Raji (cell line): ENCODE data around the gene PCDH9.

Experiments
- POLR2A ChIP-seq: IDR thresholded peaks from 2 replicates; pipeline ENCODE4 v1.6.1; 2011; ENCODE audit warnings: low read depth, low read length, control low read depth; ENCODE audit not compliant: insufficient read depth

PCDH9 gene

DNA sequence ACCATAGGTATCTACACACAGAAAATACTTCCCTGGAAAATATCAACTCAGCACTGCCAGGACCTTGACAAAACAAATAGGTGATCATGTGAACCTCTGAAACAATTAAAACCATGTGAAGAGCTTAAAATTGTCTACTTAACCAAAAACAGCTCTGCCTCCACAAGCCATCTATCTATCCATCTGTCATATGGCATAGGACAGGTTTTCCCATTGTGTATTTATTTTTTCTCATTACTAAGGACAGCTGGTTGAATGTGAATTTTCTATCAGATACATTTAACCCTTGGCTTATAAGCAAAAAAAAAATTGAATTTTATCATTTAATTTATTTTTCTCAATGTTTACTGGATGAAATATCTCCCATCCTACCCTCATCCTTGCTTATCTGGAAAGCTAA is 279.5 kb downstream of the PCDH9 start:
- no peak for TF ChIP-seq POLR2A

DNA sequence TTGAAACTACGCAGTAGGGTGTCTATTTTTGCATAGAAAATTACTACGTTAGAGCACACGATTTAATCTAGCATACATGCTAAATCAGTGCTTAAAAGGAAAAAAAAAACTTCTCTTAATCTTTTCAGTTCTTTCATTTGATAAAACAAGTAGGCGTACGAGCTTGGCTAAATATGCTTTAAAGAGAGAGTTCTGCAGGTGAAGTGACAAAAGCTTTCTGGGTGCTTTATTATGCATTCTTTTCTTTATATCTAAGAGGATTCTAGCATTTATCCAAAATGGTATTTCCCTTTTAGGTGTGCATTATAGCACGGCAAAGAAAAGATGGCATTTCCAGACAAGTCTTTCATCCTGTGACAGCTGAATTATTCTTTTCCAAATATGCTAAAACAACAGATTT is 281.2 kb downstream of the PCDH9 start:
- TF ChIP-seq POLR2A = no peak

DNA sequence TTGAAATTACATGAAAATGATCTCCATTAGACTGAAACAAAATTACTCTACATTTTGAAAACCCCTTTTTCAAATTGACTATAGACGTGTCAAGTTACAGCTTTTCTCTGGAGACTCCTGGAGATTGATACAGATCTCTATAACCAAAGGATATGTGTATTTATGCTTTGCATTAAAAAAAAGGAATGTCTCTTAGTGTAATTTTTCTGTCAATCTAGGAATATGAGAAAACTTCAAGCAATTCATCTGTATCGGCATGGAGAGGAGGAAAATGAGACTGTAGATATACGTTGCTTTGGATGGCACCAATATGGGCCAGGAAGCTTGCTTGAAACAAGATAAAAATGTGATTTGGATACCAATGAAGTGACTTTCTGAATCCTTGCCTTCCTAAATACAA is 286.6 kb downstream of the PCDH9 start:
- TF ChIP-seq POLR2A = no peak

DNA sequence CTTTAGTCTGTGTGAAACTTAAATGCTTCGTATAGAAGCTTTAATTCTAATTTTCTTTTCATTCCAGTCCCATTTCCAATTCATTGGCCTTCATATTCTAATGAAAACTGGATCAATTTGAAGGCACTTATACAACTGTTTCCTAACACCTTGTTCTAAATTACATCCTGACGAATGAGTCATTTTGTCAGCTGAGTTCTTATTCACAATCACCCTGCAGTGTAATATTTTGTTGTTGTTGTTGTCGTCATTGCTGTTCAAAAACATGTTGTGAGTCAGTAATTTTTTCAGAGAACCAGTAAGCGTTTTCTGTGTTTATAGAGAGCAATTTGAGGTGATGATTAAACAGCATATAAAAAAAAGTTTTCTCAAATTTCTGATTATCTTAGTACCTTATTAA is 290.0 kb downstream of the PCDH9 start:
- no peak for TF ChIP-seq POLR2A

DNA sequence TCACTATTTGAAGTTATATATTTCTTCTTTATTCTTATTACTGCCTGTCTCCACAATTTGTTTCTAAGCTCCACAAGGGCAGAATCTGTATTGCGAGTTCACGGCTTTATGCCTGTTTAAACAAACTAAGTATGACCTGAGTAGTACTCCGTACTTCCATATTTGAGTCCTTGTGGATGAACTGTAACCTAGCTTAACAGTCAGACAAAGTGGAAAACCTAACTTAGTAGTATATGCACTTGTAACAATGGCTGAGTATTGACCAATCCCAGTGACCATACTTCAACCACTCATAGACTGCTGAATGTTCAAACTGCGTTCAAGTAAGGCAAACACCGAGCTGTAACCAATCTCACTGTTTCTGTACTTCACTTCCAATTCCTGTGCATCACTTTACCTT is 292.7 kb downstream of the PCDH9 start:
- no peak for TF ChIP-seq POLR2A

DNA sequence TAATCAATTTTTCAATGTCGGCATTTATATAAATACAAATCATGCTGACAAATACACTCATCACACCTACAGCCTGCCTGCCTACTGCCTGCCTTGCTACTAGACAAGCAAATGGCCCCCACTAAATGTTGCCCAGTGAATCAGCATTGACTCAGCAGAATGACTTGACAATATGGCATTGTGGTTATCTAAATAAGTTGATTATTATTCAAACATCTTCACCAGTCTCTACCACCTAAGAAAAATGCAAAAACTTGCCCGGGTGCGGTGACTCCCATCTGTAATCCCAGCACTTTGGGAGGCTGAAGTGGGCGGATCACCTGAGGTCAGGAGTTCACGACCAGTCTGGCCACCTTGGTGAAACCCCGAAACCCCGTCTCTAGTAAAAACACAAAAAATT is 296.1 kb downstream of the PCDH9 start:
- no peak for TF ChIP-seq POLR2A

DNA sequence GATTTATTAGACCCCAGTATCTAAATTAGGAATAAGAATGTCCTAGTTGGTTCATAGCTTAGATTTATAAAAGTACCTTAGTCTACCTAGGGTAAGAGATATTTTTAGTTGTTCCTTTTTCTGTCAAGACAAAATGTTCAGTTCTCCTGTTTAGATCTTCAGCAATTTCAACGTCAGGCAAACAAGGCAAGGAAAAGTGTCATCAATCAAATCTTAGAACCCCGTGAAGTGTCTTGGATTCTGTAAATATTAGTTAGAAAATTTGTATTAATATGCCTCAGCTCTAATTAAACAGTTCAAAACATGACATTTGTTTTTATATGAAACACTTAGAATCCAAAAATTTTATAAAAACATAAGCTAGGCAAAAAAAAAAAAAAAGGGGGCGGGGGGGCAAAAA is 296.6 kb downstream of the PCDH9 start:
- TF ChIP-seq POLR2A = no peak

DNA sequence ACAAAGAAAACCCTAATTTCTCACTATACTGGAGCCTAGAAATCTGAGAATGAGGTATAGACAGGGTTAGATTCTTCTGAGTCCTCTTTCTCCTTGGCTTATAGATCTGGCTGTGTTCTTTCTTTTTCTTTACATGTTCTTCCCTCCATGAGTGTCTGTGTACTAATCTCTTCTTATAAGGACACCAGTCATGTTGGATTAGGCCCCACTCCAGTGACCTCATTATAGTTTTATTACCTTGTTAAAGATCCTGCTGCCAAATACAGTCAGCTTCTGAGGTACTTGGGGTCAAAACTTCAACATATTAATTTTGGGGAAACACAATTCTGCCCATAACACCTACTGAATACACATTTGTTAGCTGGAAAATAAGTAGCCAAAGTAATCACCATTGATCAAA is 302.6 kb downstream of the PCDH9 start:
- no peak for TF ChIP-seq POLR2A

DNA sequence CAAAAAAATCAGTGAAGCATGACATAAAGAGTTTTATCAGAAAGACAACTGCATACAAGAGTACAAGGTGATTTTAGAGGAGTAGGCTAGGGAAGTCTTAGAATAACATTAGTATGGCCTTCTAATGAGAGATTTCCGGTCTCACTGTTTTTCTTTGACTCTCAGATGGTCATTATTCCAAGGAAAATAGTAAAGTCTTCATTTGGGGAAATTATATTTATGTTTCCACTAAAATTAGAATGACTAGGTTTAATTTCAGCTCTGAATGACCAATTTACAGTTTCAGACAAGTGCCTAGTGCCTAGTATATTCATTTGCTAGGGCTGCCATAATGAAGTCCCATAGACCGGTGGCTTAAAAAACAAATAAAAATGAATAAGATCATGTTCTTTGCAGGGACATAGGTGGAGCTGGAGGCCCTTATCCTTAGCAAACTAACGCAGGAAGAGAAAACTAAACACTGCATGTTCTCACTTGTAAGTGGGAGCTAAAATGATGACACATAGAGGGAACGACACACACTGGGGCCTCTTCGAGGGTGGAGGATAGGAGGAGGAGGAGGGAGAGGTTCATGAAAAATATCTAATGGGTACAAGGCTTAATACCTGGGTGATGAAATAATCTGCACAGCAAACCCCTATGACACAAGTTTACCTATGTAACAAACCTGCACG is 303.1 kb downstream of the PCDH9 start:
- no peak for TF ChIP-seq POLR2A

DNA sequence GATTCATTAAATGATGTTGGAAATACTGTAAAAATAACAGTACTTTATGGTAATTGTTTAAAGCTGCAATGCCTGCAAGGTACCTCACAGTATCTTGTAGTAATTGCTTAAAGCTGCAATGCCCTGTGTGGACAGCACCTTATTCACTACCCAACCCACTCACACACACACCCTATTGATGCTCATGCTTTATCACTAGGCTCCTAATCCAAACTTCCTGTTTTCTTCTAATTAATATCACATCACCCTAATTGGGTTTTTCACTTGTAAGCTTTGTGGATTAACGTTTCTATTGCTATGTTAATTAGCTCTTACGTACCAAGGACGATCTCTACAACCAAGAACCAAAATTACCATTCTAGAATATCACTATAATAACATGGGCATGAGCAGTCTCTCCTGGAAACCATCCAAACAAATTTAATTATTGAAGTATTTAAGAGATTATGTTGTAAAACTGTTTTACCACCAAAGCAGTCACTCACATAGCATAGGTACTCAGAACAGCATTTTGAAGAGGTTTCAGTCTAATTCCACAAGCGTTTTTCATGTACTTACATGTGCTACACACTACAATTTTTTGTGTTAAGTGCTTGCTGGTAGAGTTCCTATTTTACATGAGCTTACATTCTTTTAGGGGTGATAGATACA is 303.8 kb downstream of the PCDH9 start:
- TF ChIP-seq POLR2A = no peak

DNA sequence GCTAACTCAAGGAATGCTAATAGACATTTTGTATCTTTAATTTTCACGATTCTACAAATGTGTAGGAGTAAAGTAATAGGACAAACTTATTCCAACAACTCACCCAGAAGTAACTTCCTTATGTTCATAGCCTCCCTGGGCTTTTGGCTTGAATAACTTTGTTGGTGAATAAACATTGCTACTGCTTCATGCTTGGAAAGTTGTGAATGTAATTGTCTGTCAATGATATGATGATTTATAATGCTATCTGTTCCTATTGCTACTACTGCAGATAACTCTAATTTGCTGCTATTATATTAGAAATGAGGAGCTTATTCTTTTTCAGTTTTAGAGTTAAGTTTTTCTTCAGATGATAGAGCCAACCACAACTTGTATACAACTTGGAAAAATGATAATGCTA is 307.7 kb downstream of the PCDH9 start:
- no peak for TF ChIP-seq POLR2A

DNA sequence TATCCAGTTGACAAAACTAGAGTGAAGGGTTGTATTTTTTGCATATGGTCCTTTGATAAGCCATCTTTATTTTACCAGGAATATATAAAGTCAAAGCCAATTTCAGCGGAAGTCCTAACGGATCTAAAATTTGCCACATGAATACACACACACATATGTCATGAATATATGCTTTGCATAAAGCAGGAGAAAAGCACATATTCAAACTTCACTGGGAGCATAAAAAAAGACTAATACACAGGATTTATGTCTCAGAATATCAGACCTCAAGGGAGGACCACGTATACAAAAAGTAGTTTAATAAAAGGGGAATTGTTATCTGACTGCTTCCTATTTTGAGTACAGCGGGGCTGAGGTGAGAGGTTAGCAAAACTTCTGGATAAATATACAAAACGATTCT is 308.7 kb downstream of the PCDH9 start:
- TF ChIP-seq POLR2A = no peak

DNA sequence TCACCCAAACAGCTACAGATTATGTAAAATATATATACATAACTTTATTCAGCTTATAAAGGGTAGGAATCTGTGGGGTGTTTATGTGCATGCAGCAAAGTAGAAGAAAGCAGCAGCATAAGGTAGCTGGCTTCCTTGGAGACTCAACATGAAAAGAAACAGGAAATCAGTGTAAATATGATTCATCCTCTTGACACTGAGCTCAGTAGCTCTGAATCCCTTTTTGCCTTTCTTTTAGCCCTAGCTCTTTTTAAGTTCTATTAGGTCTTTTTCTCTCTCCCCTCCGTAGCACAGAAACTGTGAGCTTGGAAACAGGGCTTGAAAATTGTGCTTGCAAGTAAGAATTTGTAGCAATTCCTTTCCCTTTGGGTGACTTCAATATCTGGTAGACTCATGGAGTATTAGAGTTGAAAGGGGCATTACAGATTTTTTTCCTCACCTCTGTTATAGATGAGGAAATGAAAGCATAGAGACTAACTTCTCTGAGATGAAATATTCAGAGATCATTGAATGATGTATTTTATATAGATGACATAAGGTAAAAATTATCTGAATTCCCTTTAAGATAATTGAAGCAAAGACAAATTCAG is 314.4 kb downstream of the PCDH9 start:
- TF ChIP-seq POLR2A = no peak

DNA sequence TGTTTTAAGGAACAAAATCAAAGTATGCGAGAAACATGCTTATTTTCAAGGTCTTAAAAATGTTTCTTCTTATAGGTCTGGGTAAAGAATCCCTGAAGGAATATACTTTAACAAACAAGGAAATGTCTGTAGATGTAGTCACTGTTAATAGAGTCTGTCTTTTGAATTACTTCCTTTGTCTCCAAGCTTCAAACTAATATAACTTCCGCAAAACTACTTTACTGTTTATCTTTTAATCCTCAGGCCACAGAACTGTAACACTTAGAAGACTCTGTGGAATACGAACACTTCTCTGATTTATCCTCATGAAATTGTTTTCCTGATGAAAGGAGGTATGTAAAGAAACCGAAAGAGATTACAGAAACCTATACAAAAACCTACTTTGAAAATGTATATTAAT is 316.0 kb downstream of the PCDH9 start:
- TF ChIP-seq POLR2A = no peak

DNA sequence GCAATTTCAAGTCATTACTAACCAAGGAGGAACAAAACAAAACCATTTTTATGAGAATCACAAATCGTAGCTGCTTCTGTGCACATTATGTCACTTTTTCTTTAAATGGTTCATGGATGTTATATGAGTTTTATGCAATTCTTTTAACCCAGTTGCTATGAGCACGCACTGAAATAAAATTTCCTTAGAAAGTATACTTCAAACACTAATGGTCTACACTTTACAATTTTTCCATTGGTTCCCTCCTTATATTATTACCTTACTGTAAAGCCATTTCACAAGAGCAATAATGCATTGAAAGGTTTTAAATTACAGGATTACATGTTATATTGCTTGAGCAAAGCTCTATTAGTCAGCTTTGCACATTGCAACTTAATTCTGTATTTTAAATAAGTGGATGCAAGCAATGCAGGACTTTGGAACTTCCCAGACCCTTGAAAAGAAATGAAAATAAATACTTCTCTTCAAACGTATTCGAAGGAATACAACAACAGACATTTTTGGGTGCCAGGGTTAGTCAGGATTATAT is 318.7 kb downstream of the PCDH9 start:
- no peak for TF ChIP-seq POLR2A

DNA sequence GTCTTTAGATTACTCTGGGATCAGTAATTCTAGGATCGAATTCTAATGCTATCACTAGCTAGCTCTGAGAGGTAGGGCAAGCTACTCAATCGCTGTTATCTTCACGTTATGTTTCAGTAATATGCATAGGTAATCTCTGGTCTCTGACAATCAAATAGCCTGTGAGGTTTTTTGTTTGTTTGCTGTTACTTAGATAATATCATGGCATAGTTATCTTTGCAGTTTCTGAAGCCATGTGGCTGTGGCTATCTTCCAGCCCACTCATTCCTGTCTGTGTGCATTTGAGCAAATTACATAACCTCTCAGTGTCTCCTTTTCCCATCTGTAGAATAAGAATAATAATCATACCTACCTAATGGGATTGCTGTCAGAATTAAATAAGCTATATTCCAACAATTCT is 330.2 kb downstream of the PCDH9 start:
- no peak for TF ChIP-seq POLR2A
